ENCODE measurements around the gene FAM168B.
A peak's percentile ranks its signal among the peaks of the same experiment; 100 is the strongest.
"Not testable (repeated sequence)": the region's sequence is repeated elsewhere in the genome, so short reads cannot be mapped to it uniquely, and the experiment has no call there.

FAM168B gene

DNA sequence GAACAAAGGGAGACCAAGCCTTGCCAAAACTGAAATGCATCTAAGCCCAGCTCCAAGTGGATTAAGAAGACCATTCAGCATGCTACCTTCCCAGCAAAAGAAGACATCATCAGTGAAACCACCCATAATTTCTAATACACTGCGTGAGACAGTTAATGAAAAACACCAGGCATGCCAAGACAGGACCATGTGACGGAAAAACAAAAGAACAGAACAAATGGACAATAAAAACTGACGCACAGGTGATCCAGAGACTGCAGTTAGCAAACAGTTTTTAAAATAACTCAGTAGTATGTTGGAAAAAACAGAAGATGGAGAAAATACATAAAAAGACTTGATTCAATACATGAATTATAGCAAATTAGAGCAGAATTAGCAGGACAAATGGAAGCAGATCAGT is 15.3 kb downstream of the FAM168B start:
- peak overlapping the region; percentile 46 for H2AK5ac ChIP-seq (ENCODE audit: low read length)
- no CpG with 5 or more reads among the region's 3 CpGs for WGBS (ENCODE audit: extremely low coverage, insufficient coverage, low lambda C conversion rate)
- H3K4me2 ChIP-seq (ENCODE audit: low read length) = no peak overlapping the region
- no peak overlapping the region for H4K8ac ChIP-seq (ENCODE audit: low read depth, low read length)
- no peak overlapping the region for H4K5ac ChIP-seq (ENCODE audit: low read length)
- H2BK120ac ChIP-seq (ENCODE audit: low read depth, low read length) = no peak overlapping the region
- no peak for DNase-seq
- H3K4ac ChIP-seq (ENCODE audit: low read depth, low read length) = no peak overlapping the region
- no peak overlapping the region for H2BK15ac ChIP-seq (replicated peaks; ENCODE audit: low read depth)
- H3K56ac ChIP-seq (ENCODE audit: low read length) = no peak overlapping the region
- peaks cover 15% of the 10 kb centered on the region for H3K4me1 ChIP-seq (ENCODE audit: control insufficient read depth, low read depth, low read length)
- H3K36me3 ChIP-seq (ENCODE audit: control insufficient read depth, insufficient read depth, low read length) = peaks cover 11% of the 10 kb centered on the region
- H3K79me1 ChIP-seq (ENCODE audit: low read length) = peaks cover 36% of the 10 kb centered on the region
- H3K4me3 ChIP-seq (ENCODE audit: low read length) = no peak overlapping the region
- no peak overlapping the region for H3K18ac ChIP-seq (ENCODE audit: low read length)
- H3K79me2 ChIP-seq (ENCODE audit: control insufficient read depth, insufficient read depth, low read length) = peaks cover 63% of the 10 kb centered on the region
- H3K9ac ChIP-seq (ENCODE audit: low read length) = peak overlapping the region; percentile 22
- H3K27me3 ChIP-seq (ENCODE audit: insufficient read depth, low read length, poor library complexity) = no peaks in the 10 kb centered on the region
- H3K23ac ChIP-seq (ENCODE audit: low read length) = no peak overlapping the region
- peak overlapping the region; percentile 95 for H3K27ac ChIP-seq (ENCODE audit: low read depth, low read length)
- peak overlapping the region; percentile 59 for H2BK5ac ChIP-seq (ENCODE audit: low read length)

DNA sequence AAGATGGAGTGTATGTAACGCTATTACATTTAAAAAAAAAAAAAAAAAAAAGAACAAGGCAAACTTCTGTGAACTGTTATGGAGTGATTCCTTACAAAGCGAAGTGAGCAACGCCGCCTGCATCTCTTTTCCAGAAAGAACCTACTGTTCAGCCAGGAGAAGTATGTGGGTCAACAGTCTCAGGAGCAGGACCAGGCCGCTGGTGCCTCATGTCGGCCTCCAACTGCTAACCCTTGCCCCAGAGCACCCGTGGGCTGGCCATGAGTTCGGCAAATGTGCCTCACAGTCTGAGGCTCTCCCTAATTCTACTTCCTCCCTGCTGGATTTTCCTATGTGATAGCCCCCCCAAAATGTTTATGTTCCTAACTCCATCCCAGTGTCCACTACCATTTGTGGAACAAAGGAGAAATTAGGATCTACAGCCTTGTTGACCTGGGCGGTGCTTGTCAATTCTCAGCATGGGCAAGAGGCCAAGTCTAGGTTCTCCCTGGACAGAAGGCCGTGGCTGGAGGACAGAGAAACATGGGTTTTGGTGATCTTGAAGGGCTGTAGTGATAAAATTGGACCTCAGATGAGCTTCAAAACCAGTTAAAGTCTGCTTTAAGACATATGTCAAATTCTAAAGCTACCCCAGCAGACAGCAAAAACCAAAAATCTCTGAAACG is 15.9 kb downstream of the FAM168B start:
- H4K5ac ChIP-seq (ENCODE audit: low read length) = no peak overlapping the region
- peaks cover 11% of the 10 kb centered on the region for H3K36me3 ChIP-seq (ENCODE audit: control insufficient read depth, insufficient read depth, low read length)
- no peak overlapping the region for H2BK15ac ChIP-seq (replicated peaks; ENCODE audit: low read depth)
- peak overlapping the region; percentile 95 for H3K27ac ChIP-seq (ENCODE audit: low read depth, low read length)
- peak overlapping the region; percentile 29 for H3K23ac ChIP-seq (ENCODE audit: low read length)
- WGBS (ENCODE audit: extremely low coverage, insufficient coverage, low lambda C conversion rate) = no CpG with 5 or more reads among the region's 11 CpGs
- H3K79me2 ChIP-seq (ENCODE audit: control insufficient read depth, insufficient read depth, low read length) = peaks cover 60% of the 10 kb centered on the region
- peak overlapping the region; percentile 94 for H3K18ac ChIP-seq (ENCODE audit: low read length)
- H3K4ac ChIP-seq (ENCODE audit: low read depth, low read length) = no peak overlapping the region
- DNase-seq = no peak
- no peaks in the 10 kb centered on the region for H3K27me3 ChIP-seq (ENCODE audit: insufficient read depth, low read length, poor library complexity)
- peak overlapping the region; percentile 80 for H2AK5ac ChIP-seq (ENCODE audit: low read length)
- H3K4me2 ChIP-seq (ENCODE audit: low read length) = no peak overlapping the region
- H3K4me3 ChIP-seq (ENCODE audit: low read length) = no peak overlapping the region
- H4K8ac ChIP-seq (ENCODE audit: low read depth, low read length) = no peak overlapping the region
- H2BK120ac ChIP-seq (ENCODE audit: low read depth, low read length) = no peak overlapping the region
- H3K4me1 ChIP-seq (ENCODE audit: control insufficient read depth, low read depth, low read length) = peaks cover 15% of the 10 kb centered on the region
- H3K56ac ChIP-seq (ENCODE audit: low read length) = peak overlapping the region; percentile 86
- peak overlapping the region; percentile 98 for H2BK5ac ChIP-seq (ENCODE audit: low read length)
- peaks cover 36% of the 10 kb centered on the region for H3K79me1 ChIP-seq (ENCODE audit: low read length)
- peak overlapping the region; percentile 49 for H3K9ac ChIP-seq (ENCODE audit: low read length)

DNA sequence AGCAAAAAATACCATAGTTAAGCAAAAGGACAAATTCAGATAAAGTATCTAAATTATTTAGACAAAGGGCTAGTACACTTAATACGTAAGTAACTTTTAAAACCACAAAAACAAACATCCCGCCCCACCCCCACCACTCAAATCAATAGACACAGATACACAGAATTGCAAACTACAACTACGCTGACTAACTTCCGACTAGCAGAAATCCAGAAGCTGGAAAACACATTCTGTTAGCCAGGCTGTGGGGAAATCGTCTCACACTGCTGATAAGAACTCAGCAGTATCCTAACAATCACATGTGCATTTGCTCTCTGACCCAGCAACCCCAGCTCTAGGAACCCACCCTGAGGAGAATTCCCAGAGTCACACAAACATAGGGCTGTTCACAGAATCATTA is 16.6 kb downstream of the FAM168B start:
- no peak overlapping the region for H4K8ac ChIP-seq (ENCODE audit: low read depth, low read length)
- DNase-seq = peak; percentile 91
- H3K9ac ChIP-seq (ENCODE audit: low read length) = no peak overlapping the region
- no peak overlapping the region for H2AK5ac ChIP-seq (ENCODE audit: low read length)
- H3K4me3 ChIP-seq (ENCODE audit: low read length) = no peak overlapping the region
- H4K5ac ChIP-seq (ENCODE audit: low read length) = no peak overlapping the region
- H3K27me3 ChIP-seq (ENCODE audit: insufficient read depth, low read length, poor library complexity) = no peaks in the 10 kb centered on the region
- no peak overlapping the region for H2BK120ac ChIP-seq (ENCODE audit: low read depth, low read length)
- H3K56ac ChIP-seq (ENCODE audit: low read length) = no peak overlapping the region
- no peak overlapping the region for H2BK15ac ChIP-seq (replicated peaks; ENCODE audit: low read depth)
- H3K79me1 ChIP-seq (ENCODE audit: low read length) = peaks cover 32% of the 10 kb centered on the region
- H3K4me2 ChIP-seq (ENCODE audit: low read length) = no peak overlapping the region
- H3K79me2 ChIP-seq (ENCODE audit: control insufficient read depth, insufficient read depth, low read length) = peaks cover 57% of the 10 kb centered on the region
- 100% methylated on average over 2 of the region's 5 CpGs for WGBS (ENCODE audit: extremely low coverage, insufficient coverage, low lambda C conversion rate)
- peaks cover 15% of the 10 kb centered on the region for H3K4me1 ChIP-seq (ENCODE audit: control insufficient read depth, low read depth, low read length)
- peak overlapping the region; percentile 94 for H3K18ac ChIP-seq (ENCODE audit: low read length)
- H3K27ac ChIP-seq (ENCODE audit: low read depth, low read length) = peak overlapping the region; percentile 95
- no peak overlapping the region for H2BK5ac ChIP-seq (ENCODE audit: low read length)
- H3K23ac ChIP-seq (ENCODE audit: low read length) = no peak overlapping the region
- H3K36me3 ChIP-seq (ENCODE audit: control insufficient read depth, insufficient read depth, low read length) = peaks cover 9% of the 10 kb centered on the region
- H3K4ac ChIP-seq (ENCODE audit: low read depth, low read length) = no peak overlapping the region

DNA sequence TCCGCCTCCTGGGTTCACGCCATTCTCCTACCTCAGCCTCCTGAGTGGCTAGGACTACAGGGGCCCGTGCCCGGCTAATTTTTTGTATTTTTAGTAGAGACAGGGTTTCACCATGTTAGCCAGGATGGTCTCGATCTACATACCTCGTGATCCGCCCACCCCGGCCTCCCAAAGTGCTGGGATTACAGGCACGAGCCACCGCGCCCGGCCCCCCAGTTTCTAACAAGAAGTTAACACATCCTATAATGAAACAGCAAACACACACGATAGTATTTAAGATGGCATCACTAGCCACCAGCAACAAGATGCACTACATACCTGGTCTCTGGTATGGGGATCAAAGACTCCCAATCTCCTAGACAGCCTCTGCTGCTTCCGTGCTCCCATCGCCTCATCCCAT is 17.7 kb downstream of the FAM168B start:
- no CpG with 5 or more reads among the region's 15 CpGs for WGBS (ENCODE audit: extremely low coverage, insufficient coverage, low lambda C conversion rate)
- H3K27me3 ChIP-seq (ENCODE audit: insufficient read depth, low read length, poor library complexity); H3K36me3 ChIP-seq (ENCODE audit: control insufficient read depth, insufficient read depth, low read length): not testable (repeated sequence)

DNA sequence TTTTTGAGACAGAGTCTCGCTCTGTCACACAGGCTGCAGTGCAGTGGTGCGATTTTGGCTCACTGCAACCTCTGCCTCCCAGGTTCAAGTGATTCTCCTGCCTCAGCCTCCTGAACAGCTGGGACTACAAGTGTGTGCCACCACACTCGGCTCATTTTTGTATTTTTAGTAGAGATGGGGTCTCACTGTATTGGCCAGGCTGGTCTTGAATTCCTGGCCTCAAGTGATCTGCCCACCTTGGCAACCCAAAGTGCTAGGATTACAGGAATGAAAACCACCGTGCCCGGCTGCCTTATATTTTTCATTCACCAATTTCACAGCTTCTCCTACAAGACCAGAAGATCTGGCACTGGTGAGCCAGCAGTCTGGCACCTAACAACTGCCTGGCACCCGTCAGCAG is 25.1 kb downstream of the FAM168B start:
- H3K9ac ChIP-seq (ENCODE audit: low read length); H3K4me1 ChIP-seq (ENCODE audit: control insufficient read depth, low read depth, low read length); H4K5ac ChIP-seq (ENCODE audit: low read length); H3K23ac ChIP-seq (ENCODE audit: low read length); H3K36me3 ChIP-seq (ENCODE audit: control insufficient read depth, insufficient read depth, low read length); H3K27me3 ChIP-seq (ENCODE audit: insufficient read depth, low read length, poor library complexity); H3K4me2 ChIP-seq (ENCODE audit: low read length); H2BK120ac ChIP-seq (ENCODE audit: low read depth, low read length); H4K8ac ChIP-seq (ENCODE audit: low read depth, low read length); H2BK5ac ChIP-seq (ENCODE audit: low read length); H2AK5ac ChIP-seq (ENCODE audit: low read length); H3K4me3 ChIP-seq (ENCODE audit: low read length); H2BK15ac ChIP-seq (replicated peaks; ENCODE audit: low read depth); H3K56ac ChIP-seq (ENCODE audit: low read length); H3K4ac ChIP-seq (ENCODE audit: low read depth, low read length); H3K27ac ChIP-seq (ENCODE audit: low read depth, low read length); H3K18ac ChIP-seq (ENCODE audit: low read length); DNase-seq: not testable (repeated sequence)
- peaks cover 66% of the 10 kb centered on the region for H3K79me2 ChIP-seq (ENCODE audit: control insufficient read depth, insufficient read depth, low read length)
- no CpG with 5 or more reads among the region's 6 CpGs for WGBS (ENCODE audit: extremely low coverage, insufficient coverage, low lambda C conversion rate)
- peaks cover 23% of the 10 kb centered on the region for H3K79me1 ChIP-seq (ENCODE audit: low read length)

More for the DNA sequence above, 17.7 kb downstream of the FAM168B start:
- peak overlapping the region; percentile 26 for H3K4ac ChIP-seq (ENCODE audit: low read depth, low read length)
- H3K79me1 ChIP-seq (ENCODE audit: low read length) = peaks cover 31% of the 10 kb centered on the region
- not testable (repeated sequence) for H3K4me2 ChIP-seq (ENCODE audit: low read length); H2AK5ac ChIP-seq (ENCODE audit: low read length); DNase-seq; H3K27ac ChIP-seq (ENCODE audit: low read depth, low read length); H3K23ac ChIP-seq (ENCODE audit: low read length); H2BK120ac ChIP-seq (ENCODE audit: low read depth, low read length); H4K8ac ChIP-seq (ENCODE audit: low read depth, low read length); H3K4me3 ChIP-seq (ENCODE audit: low read length); H4K5ac ChIP-seq (ENCODE audit: low read length); H2BK15ac ChIP-seq (replicated peaks; ENCODE audit: low read depth); H3K9ac ChIP-seq (ENCODE audit: low read length)
- H3K4me1 ChIP-seq (ENCODE audit: control insufficient read depth, low read depth, low read length) = peaks cover 15% of the 10 kb centered on the region
- peaks cover 61% of the 10 kb centered on the region for H3K79me2 ChIP-seq (ENCODE audit: control insufficient read depth, insufficient read depth, low read length)
- peak overlapping the region; percentile 65 for H3K18ac ChIP-seq (ENCODE audit: low read length)
- peak overlapping the region; percentile 11 for H3K56ac ChIP-seq (ENCODE audit: low read length)
- H2BK5ac ChIP-seq (ENCODE audit: low read length) = peak overlapping the region; percentile 7

Data from mesendoderm (in vitro differentiated cells).